A549 (cell line): ENCODE measurements around the gene TMTC2.

Source experiments
- CEBPB ChIP-seq, 2 experiments: fragments of >200 bp in 1 of 2; sonication (Bioruptor Twin) in 1 of 2; formaldehyde crosslinking in 1 of 2; IDR thresholded peaks; 2 replicates each; pipeline ENCODE4 v1.6.1; 2012 to 2016
- CTCF ChIP-seq: fragments of >200 bp; sonication (Bioruptor Twin); formaldehyde crosslinking; IDR thresholded peaks from 3 replicates; pipeline ENCODE4 v1.5.1; 2016
- REST ChIP-seq: fragments of 200-600 bp; sonication (generic); IDR thresholded peaks from 2 replicates; pipeline ENCODE4 v1.6.1; 2016; ENCODE audit warnings: antibody characterized with exemption, mild to moderate bottlenecking, moderate library complexity
- TF ChIP-seq, protein P1 (sequence below): fragments of 250-450 bp; sonication (Bioruptor Pico); IDR thresholded peaks from 2 replicates; pipeline ENCODE4 v1.5.0; 2021; ENCODE audit warnings: mild to moderate bottlenecking, moderate library complexity, borderline replicate concordance

GRCh38 chr12:82826505-82826904, 139.8 kb downstream of the TMTC2 start:
- TF ChIP-seq CTCF (no peak), CEBPB (IDR thresholded peaks at IDR 0.05) (no peak), REST (no peak)
- TF ChIP-seq, protein P1, sequence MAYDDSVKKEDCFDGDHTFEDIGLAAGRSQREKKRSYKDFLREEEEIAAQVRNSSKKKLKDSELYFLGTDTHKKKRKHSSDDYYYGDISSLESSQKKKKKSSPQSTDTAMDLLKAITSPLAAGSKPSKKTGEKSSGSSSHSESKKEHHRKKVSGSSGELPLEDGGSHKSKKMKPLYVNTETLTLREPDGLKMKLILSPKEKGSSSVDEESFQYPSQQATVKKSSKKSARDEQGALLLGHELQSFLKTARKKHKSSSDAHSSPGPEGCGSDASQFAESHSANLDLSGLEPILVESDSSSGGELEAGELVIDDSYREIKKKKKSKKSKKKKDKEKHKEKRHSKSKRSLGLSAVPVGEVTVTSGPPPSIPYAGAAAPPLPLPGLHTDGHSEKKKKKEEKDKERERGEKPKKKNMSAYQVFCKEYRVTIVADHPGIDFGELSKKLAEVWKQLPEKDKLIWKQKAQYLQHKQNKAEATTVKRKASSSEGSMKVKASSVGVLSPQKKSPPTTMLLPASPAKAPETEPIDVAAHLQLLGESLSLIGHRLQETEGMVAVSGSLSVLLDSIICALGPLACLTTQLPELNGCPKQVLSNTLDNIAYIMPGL (CRISPR knock-in tag): no peak
